Neural cell (in vitro differentiated cells): Measurements from ENCODE around the gene MYLK. TPM values are rescaled to one million over a fixed set of nuclear protein-coding genes. Genes with fewer than 3 reads are reported as not detected.

Source experiments
- H2AFZ ChIP-seq: fragments of 200-600, 300-800 bp; sonication (generic), shearing (Covaris generic); 2 replicates; pipeline ENCODE4 v1.6.0; 2014; ENCODE audit warnings: low read depth, mild to moderate bottlenecking, antibody characterized with exemption, low read length, moderate library complexity
- H3F3A ChIP-seq: fragments of 200-600 bp; shearing (Covaris generic); 2 replicates; pipeline ENCODE4 v1.6.1; 2016; ENCODE audit warnings: mild to moderate bottlenecking, moderate library complexity, mixed read lengths, antibody characterized with exemption, low read length; ENCODE audit not compliant: insufficient read depth, poor library complexity, severe bottlenecking
- H3K27ac ChIP-seq: fragments of 200-600, 300-800 bp; sonication (generic), shearing (Covaris generic); 2 replicates; pipeline ENCODE4 v1.5.1; 2014; ENCODE audit warnings: mild to moderate bottlenecking, low read length, moderate library complexity
- H3K27me3 ChIP-seq: fragments of 300-800, 200-600 bp; sonication (generic), shearing (Covaris generic); 2 replicates; pipeline ENCODE4 v1.6.0; 2014; ENCODE audit warnings: mild to moderate bottlenecking, low read depth, low read length, moderate library complexity; ENCODE audit not compliant: insufficient read depth
- H3K36me3 ChIP-seq: fragments of 300-800, 200-600 bp; sonication (generic), shearing (Covaris generic); 2 replicates; pipeline ENCODE4 v1.5.1; 2014; ENCODE audit warnings: mild to moderate bottlenecking, antibody characterized with exemption, low read length, moderate library complexity; ENCODE audit not compliant: insufficient read depth
- H3K4me2 ChIP-seq: fragments of 300-800, 200-600 bp; sonication (generic), shearing (Covaris generic); 2 replicates; pipeline ENCODE4 v1.6.0; 2014; ENCODE audit warnings: mild to moderate bottlenecking, low read length
- H3K4me3 ChIP-seq: fragments of 300-800, 200-600 bp; sonication (generic), shearing (Covaris generic); 2 replicates; pipeline ENCODE4 v1.5.1; 2014; ENCODE audit warnings: mild to moderate bottlenecking, low read length, moderate library complexity
- H3K79me2 ChIP-seq: fragments of 200-600 bp; shearing (Covaris generic); replicated peaks from 2 replicates; pipeline ENCODE4 v1.6.0; 2014; ENCODE audit warnings: mild to moderate bottlenecking, low read length, moderate library complexity; ENCODE audit not compliant: insufficient read depth
- H3K9ac ChIP-seq: fragments of 300-800, 200-600 bp; sonication (generic), shearing (Covaris generic); 2 replicates; pipeline ENCODE4 v1.6.1; 2016; ENCODE audit warnings: mild to moderate bottlenecking, low read length, mixed read lengths
- H3K9me2 ChIP-seq: fragments of 200-600 bp; shearing (Covaris generic); 2 replicates; pipeline ENCODE4 v1.6.1; 2016; ENCODE audit warnings: mild to moderate bottlenecking, low read length, mixed read lengths; ENCODE audit not compliant: insufficient read depth
- H3K9me3 ChIP-seq: fragments of 200-600, 300-800 bp; sonication (generic), shearing (Covaris generic); 2 replicates; pipeline ENCODE4 v1.6.1; 2016; ENCODE audit warnings: mild to moderate bottlenecking, mixed run types, low read length, moderate library complexity, mixed read lengths
- H4K20me1 ChIP-seq: fragments of 200-600 bp; shearing (Covaris generic); 2 replicates; pipeline ENCODE4 v1.6.1; 2016; ENCODE audit warnings: mild to moderate bottlenecking, mixed run types; ENCODE audit not compliant: insufficient read depth
- EP300 ChIP-seq: fragments of 450-650 bp; conservative IDR thresholded peaks from 2 replicates; pipeline ENCODE4 v1.6.1; 2014; ENCODE audit warnings: antibody characterized with exemption, mild to moderate bottlenecking, moderate library complexity; ENCODE audit not compliant: poor library complexity, severe bottlenecking
- EZH2 ChIP-seq: fragments of 200-600, 300-800 bp; shearing (Covaris generic), sonication (generic); IDR thresholded peaks from 2 replicates; pipeline ENCODE4 v1.6.1; 2014; ENCODE audit warnings: antibody characterized with exemption, low read length, borderline replicate concordance, mild to moderate bottlenecking; ENCODE audit not compliant: insufficient read depth, poor library complexity, severe bottlenecking
- MXI1 ChIP-seq: fragments of 450-650 bp; conservative IDR thresholded peaks from 2 replicates; pipeline ENCODE4 v1.6.1; 2014; ENCODE audit warnings: antibody characterized with exemption, mild to moderate bottlenecking; ENCODE audit not compliant: poor library complexity, severe bottlenecking
- POLR2AphosphoS5 ChIP-seq: IDR thresholded peaks from 2 replicates; pipeline ENCODE4 v1.6.1; 2012
- RAD21 ChIP-seq: fragments of 450-650 bp; conservative IDR thresholded peaks from 2 replicates; pipeline ENCODE4 v1.6.1; 2014; ENCODE audit warnings: antibody characterized with exemption, mild to moderate bottlenecking, moderate library complexity
- SMC3 ChIP-seq: fragments of 450-650 bp; conservative IDR thresholded peaks from 2 replicates; pipeline ENCODE4 v1.6.1; 2014; ENCODE audit warnings: antibody characterized with exemption, mild to moderate bottlenecking, moderate library complexity; ENCODE audit not compliant: poor library complexity
- TAF1 ChIP-seq: IDR thresholded peaks from 2 replicates; pipeline ENCODE4 v1.6.1; 2012; ENCODE audit warnings: low read depth
- polyA plus RNA-seq: library from polyadenylated mRNA; depleted of rRNA; stranded (reverse); fragments of >200 nt; gene quantifications from 2 replicates; pipeline ENCODE4 v1.2.3, GENCODE V29; 2014
- TF ChIP-seq, protein P1 (sequence below): fragments of 450-650 bp; IDR thresholded peaks from 2 replicates; pipeline ENCODE4 v1.5.1; 2014; ENCODE audit warnings: antibody characterized with exemption, mild to moderate bottlenecking, moderate library complexity; ENCODE audit not compliant: poor library complexity, severe bottlenecking
- TF ChIP-seq, protein P2 (sequence below): IDR thresholded peaks from 2 replicates; pipeline ENCODE4 v1.6.1; 2012; ENCODE audit warnings: borderline replicate concordance

MYLK gene
- polyA plus RNA-seq, 1 donor from 2014 or later = 0.43 TPM

DNA sequence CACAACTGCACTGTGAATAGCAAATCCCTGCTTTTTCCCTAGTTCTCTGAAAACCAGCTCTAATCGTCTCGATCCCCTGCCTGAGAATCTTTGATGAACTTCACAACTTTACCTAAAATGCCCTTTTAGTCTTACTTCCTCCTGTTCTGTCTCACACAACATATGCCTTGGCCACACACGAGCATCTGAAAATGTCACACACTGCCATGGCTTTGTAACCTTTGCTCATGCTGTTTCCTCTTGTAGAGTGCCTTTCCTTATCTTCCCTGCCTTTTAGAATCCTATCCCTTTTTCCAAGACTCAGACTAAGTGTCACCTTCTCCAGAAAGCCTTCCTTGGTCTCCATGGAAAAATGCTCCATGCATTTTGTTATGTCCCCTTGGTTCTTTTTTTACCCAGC is 227.9 kb downstream of the MYLK start:
- no peaks in the 10 kb centered on the region for H3F3A ChIP-seq
- no peak overlapping the region for H3K4me2 ChIP-seq
- no peak overlapping the region for H3K9ac ChIP-seq
- no peak for TF ChIP-seq RAD21
- TF ChIP-seq SMC3 = no peak
- no peak for TF ChIP-seq POLR2AphosphoS5
- no peak for TF ChIP-seq EZH2
- no peak for TF ChIP-seq MXI1
- no peak overlapping the region for H3K27ac ChIP-seq
- H2AFZ ChIP-seq = no peak overlapping the region
- no peak overlapping the region for H3K4me3 ChIP-seq
- no peaks in the 10 kb centered on the region for H3K79me2 ChIP-seq
- no peaks in the 10 kb centered on the region for H3K9me2 ChIP-seq
- no peaks in the 10 kb centered on the region for H3K9me3 ChIP-seq
- no peaks in the 10 kb centered on the region for H3K36me3 ChIP-seq
- H3K27me3 ChIP-seq = no peaks in the 10 kb centered on the region
- no peaks in the 10 kb centered on the region for H4K20me1 ChIP-seq

DNA sequence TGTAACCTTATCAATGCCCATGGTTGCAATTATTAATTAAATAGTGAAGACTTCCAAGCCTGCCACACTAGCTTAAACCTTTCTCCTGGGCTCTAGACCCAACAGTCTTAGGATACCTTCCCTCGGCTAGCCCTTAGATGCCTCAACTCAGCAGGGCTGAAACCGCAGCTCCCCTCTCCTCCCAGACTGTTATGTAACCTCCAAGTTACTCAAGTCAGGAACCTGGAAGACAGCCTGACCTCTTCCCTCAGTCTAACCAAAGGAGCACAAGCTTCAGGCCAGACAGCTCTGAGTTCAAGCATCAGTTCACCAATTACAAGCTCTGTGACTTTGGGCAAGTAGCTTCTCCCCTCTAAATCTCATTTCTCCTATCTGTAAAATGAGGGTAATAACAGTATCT is 228.7 kb downstream of the MYLK start:
- Histone ChIP-seq H3K27ac (no peak overlapping the region), H3K27me3 (no peaks in the 10 kb centered on the region), H4K20me1 (no peaks in the 10 kb centered on the region), H3K79me2 (no peaks in the 10 kb centered on the region), H3K4me2 (no peak overlapping the region), H3K9me3 (no peaks in the 10 kb centered on the region), H3K4me3 (no peak overlapping the region), H3K9ac (no peak overlapping the region), H3F3A (no peaks in the 10 kb centered on the region), H2AFZ (no peak overlapping the region), H3K36me3 (no peaks in the 10 kb centered on the region), H3K9me2 (no peaks in the 10 kb centered on the region)
- no peak for TF ChIP-seq RAD21

DNA sequence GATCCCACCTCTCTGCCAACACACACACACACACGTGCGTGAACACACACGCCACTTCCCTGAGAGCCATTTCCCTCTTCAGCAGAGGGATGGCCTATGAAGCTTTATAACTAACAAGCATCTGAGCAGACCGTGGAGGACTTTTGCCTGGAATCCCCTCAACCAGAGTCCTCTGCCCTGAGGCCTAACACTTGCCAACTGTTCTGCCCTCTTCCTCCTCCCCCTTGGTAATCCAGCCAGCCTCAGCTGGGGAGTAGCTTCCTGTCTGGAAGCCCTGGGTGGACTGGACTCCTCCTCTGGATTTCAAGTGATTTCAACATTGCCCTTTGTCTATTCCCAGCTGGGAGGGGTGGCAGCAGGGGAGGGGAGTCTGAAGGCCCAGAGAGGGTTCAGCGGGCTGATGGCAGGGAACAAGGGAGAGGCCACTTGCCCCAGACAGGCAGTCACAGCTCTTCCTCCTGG is 230.9 kb downstream of the MYLK start:
- Histone ChIP-seq H3K4me2 (no peak overlapping the region), H3K79me2 (no peaks in the 10 kb centered on the region), H2AFZ (no peak overlapping the region), H3K36me3 (no peaks in the 10 kb centered on the region), H3K9me3 (no peaks in the 10 kb centered on the region), H3K9me2 (no peaks in the 10 kb centered on the region), H3K9ac (no peak overlapping the region), H3F3A (no peaks in the 10 kb centered on the region), H3K4me3 (no peak overlapping the region), H4K20me1 (no peaks in the 10 kb centered on the region), H3K27ac (no peak overlapping the region), H3K27me3 (no peaks in the 10 kb centered on the region)
- no peak for TF ChIP-seq EZH2

DNA sequence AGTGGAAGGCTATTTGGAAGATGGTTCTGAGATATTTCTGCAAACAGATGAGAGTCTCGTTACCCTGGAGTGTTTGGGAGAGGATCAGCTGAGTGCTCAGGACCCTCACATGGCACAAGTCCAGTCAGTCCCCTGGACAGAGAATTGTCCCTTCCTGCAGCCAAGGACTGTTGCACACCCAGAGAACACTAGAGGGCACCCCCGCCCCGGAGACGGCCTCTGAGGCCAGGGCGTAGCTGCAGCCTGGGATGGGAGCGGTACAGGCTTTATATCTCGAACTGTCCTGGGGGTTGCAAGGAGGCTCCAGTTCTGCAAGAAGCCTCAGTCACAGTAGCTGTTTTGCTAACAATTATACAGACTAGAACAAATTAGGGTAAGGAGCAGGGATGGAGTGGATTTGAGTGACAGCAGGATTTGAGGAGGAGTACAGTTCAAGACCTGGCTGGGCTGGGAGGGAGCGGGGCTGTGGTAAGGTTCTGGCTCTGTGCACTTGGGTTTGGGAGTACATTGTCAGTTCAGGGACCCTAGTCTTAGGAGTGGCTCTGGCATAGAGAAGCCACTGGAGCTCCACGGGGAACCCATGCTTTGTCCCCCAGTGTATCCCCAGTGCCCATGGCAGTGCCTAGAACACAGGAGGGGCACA is 231.7 kb downstream of the MYLK start:
- H3K4me2 ChIP-seq = no peak overlapping the region
- H3K79me2 ChIP-seq = no peaks in the 10 kb centered on the region
- no peaks in the 10 kb centered on the region for H4K20me1 ChIP-seq
- no peak overlapping the region for H3K4me3 ChIP-seq
- H3K27me3 ChIP-seq = no peaks in the 10 kb centered on the region
- no peak overlapping the region for H2AFZ ChIP-seq
- no peak for TF ChIP-seq MXI1
- peak; percentile 87 for TF ChIP-seq SMC3
- TF ChIP-seq TAF1 = no peak
- no peak for TF ChIP-seq EP300
- TF ChIP-seq RAD21 = peak; percentile 93
- no peak for TF ChIP-seq POLR2AphosphoS5
- TF ChIP-seq EZH2 = no peak
- TF ChIP-seq, protein P1, sequence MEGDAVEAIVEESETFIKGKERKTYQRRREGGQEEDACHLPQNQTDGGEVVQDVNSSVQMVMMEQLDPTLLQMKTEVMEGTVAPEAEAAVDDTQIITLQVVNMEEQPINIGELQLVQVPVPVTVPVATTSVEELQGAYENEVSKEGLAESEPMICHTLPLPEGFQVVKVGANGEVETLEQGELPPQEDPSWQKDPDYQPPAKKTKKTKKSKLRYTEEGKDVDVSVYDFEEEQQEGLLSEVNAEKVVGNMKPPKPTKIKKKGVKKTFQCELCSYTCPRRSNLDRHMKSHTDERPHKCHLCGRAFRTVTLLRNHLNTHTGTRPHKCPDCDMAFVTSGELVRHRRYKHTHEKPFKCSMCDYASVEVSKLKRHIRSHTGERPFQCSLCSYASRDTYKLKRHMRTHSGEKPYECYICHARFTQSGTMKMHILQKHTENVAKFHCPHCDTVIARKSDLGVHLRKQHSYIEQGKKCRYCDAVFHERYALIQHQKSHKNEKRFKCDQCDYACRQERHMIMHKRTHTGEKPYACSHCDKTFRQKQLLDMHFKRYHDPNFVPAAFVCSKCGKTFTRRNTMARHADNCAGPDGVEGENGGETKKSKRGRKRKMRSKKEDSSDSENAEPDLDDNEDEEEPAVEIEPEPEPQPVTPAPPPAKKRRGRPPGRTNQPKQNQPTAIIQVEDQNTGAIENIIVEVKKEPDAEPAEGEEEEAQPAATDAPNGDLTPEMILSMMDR = peak; percentile 94
- TF ChIP-seq, protein P2, sequence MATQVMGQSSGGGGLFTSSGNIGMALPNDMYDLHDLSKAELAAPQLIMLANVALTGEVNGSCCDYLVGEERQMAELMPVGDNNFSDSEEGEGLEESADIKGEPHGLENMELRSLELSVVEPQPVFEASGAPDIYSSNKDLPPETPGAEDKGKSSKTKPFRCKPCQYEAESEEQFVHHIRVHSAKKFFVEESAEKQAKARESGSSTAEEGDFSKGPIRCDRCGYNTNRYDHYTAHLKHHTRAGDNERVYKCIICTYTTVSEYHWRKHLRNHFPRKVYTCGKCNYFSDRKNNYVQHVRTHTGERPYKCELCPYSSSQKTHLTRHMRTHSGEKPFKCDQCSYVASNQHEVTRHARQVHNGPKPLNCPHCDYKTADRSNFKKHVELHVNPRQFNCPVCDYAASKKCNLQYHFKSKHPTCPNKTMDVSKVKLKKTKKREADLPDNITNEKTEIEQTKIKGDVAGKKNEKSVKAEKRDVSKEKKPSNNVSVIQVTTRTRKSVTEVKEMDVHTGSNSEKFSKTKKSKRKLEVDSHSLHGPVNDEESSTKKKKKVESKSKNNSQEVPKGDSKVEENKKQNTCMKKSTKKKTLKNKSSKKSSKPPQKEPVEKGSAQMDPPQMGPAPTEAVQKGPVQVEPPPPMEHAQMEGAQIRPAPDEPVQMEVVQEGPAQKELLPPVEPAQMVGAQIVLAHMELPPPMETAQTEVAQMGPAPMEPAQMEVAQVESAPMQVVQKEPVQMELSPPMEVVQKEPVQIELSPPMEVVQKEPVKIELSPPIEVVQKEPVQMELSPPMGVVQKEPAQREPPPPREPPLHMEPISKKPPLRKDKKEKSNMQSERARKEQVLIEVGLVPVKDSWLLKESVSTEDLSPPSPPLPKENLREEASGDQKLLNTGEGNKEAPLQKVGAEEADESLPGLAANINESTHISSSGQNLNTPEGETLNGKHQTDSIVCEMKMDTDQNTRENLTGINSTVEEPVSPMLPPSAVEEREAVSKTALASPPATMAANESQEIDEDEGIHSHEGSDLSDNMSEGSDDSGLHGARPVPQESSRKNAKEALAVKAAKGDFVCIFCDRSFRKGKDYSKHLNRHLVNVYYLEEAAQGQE = no peak
- no peaks in the 10 kb centered on the region for H3K36me3 ChIP-seq
- H3K9me2 ChIP-seq = no peaks in the 10 kb centered on the region
- H3K27ac ChIP-seq = no peak overlapping the region
- H3K9ac ChIP-seq = no peak overlapping the region
- no peaks in the 10 kb centered on the region for H3K9me3 ChIP-seq
- H3F3A ChIP-seq = no peaks in the 10 kb centered on the region
